HepG2 (cell line): ENCODE measurements around the gene NADK2. TPM values are rescaled to one million over a fixed set of nuclear protein-coding genes. Genes with fewer than 3 reads are reported as not detected.

Experiments
- ARHGAP35 ChIP-seq: sonication (generic); formaldehyde crosslinking; IDR thresholded peaks from 2 replicates; pipeline ENCODE4 v1.9.0; 2022; ENCODE audit warnings: mild to moderate bottlenecking, inconsistent platforms, moderate library complexity, missing genetic modification reagents, borderline replicate concordance
- CHD2 ChIP-seq: IDR thresholded peaks from 2 replicates; pipeline ENCODE4 v1.6.1; 2011; ENCODE audit warnings: low read depth, low read length, improper control_type of control experiment
- EED ChIP-seq: sonication (generic); formaldehyde crosslinking; IDR thresholded peaks from 2 replicates; pipeline ENCODE4 v1.5.0; 2020; ENCODE audit warnings: mild to moderate bottlenecking, missing genetic modification reagents
- GLI4 ChIP-seq: sonication (generic); formaldehyde crosslinking; IDR thresholded peaks from 2 replicates; pipeline ENCODE4 v1.5.1; 2020; ENCODE audit warnings: missing genetic modification reagents, mild to moderate bottlenecking, moderate library complexity, borderline replicate concordance
- GZF1 ChIP-seq: sonication (generic); formaldehyde crosslinking; IDR thresholded peaks from 2 replicates; pipeline ENCODE4 v1.5.1; 2020; ENCODE audit warnings: mild to moderate bottlenecking, missing genetic modification reagents
- HOXD1 ChIP-seq: sonication (generic); formaldehyde crosslinking; IDR thresholded peaks from 2 replicates; pipeline ENCODE4 v1.5.0; 2020; ENCODE audit warnings: missing genetic modification reagents
- JUNB ChIP-seq: sonication (generic); formaldehyde crosslinking; IDR thresholded peaks from 2 replicates; pipeline ENCODE4 v1.8.0; 2022; ENCODE audit warnings: missing genetic modification reagents, mild to moderate bottlenecking, borderline replicate concordance
- THYN1 ChIP-seq: sonication (generic); formaldehyde crosslinking; IDR thresholded peaks from 2 replicates; pipeline ENCODE4 v1.8.1; 2023; ENCODE audit warnings: low read depth, mild to moderate bottlenecking, moderate library complexity, missing genetic modification reagents, borderline replicate concordance
- ZMYM2 ChIP-seq: sonication (generic); formaldehyde crosslinking; IDR thresholded peaks from 2 replicates; pipeline ENCODE4 v1.8.0; 2022; ENCODE audit warnings: mild to moderate bottlenecking, missing genetic modification reagents
- ZNF205 ChIP-seq: IDR thresholded peaks from 2 replicates; pipeline ENCODE4 v1.6.1; 2018; ENCODE audit warnings: missing biosample characterization, missing genetic modification reagents
- ZNF263 ChIP-seq: sonication (generic); formaldehyde crosslinking; IDR thresholded peaks from 2 replicates; pipeline ENCODE4 v1.4.0; 2020; ENCODE audit warnings: missing genetic modification reagents
- ZNF703 ChIP-seq: sonication (generic); formaldehyde crosslinking; IDR thresholded peaks from 2 replicates; pipeline ENCODE4 v1.5.1; 2020; ENCODE audit warnings: missing genetic modification reagents, mild to moderate bottlenecking, moderate library complexity, borderline replicate concordance
- ZNF766 ChIP-seq: sonication (generic); formaldehyde crosslinking; IDR thresholded peaks from 2 replicates; pipeline ENCODE4 v1.5.0; 2020; ENCODE audit warnings: missing genetic modification reagents, borderline replicate concordance
- ZNF772 ChIP-seq: sonication (generic); formaldehyde crosslinking; IDR thresholded peaks from 2 replicates; pipeline ENCODE4 v1.5.0; 2020; ENCODE audit warnings: mild to moderate bottlenecking, missing genetic modification reagents
- polyA plus RNA-seq, 8 experiments: library from polyadenylated mRNA; depleted of rRNA in 3 of 8; stranded (reverse) in 7 of 8; unstranded in 1 of 8; fragments of >200 nt; fragmentation: Illumina TruSeq in 4 of 8; extraction: Trizol in 4 of 8; gene quantifications; 2 replicates each; pipeline versions ENCODE4 v1.2.1 to v1.2.3, GENCODE V29; 2011 to 2016; ENCODE audit warnings: low read depth in 4 of 8, missing spikeins in 1 of 8, mixed read lengths in 1 of 8; ENCODE audit not compliant: insufficient read depth in 1 of 8
- total RNA-seq, 5 experiments: library from RNA; depleted of rRNA; stranded (reverse); fragments of >200 nt; fragmentation: Illumina TruSeq; extraction: Trizol; gene quantifications; 2 replicates each; pipeline ENCODE4 v1.2.3, GENCODE V29; 2016; ENCODE audit warnings: low read depth in 1 of 5
- TF ChIP-seq, protein P1 (sequence below): IDR thresholded peaks from 2 replicates; pipeline ENCODE4 v1.6.1; 2016
- TF ChIP-seq, protein P2 (sequence below): sonication (generic); formaldehyde crosslinking; IDR thresholded peaks from 2 replicates; pipeline ENCODE4 v1.5.1; 2020; ENCODE audit warnings: missing genetic modification reagents, mild to moderate bottlenecking, borderline replicate concordance
- TF ChIP-seq, protein P3 (sequence below): sonication (generic); formaldehyde crosslinking; IDR thresholded peaks from 2 replicates; pipeline ENCODE4 v1.5.0; 2020; ENCODE audit warnings: mild to moderate bottlenecking, missing genetic modification reagents
- TF ChIP-seq, protein P4 (sequence below): sonication (generic); formaldehyde crosslinking; IDR thresholded peaks from 2 replicates; pipeline ENCODE4 v1.4.0; 2020; ENCODE audit warnings: missing genetic modification reagents; ENCODE audit errors: not compliant biosample characterization
- TF ChIP-seq, protein P5 (sequence below): sonication (generic); formaldehyde crosslinking; conservative IDR thresholded peaks from 2 replicates; pipeline ENCODE4 v1.4.0; 2020; ENCODE audit warnings: missing genetic modification reagents

The NADK2 gene
- total and polyA plus RNA-seq, 2 of the 13 experiments (the other 11 are each of a cell fraction or from before 2014, with no cell fraction given): 13.9 to 71.4 TPM

- TF ChIP-seq THYN1 (CRISPR knock-in tag): no peak
- TF ChIP-seq ZNF205 (CRISPR knock-in tag): peak; percentile 73; the same call in 1 of the 2 replicates
- peak; percentile 43; the same call in 1 of the 2 replicates for TF ChIP-seq ZNF766 (CRISPR knock-in tag)
- TF ChIP-seq, protein P1, sequence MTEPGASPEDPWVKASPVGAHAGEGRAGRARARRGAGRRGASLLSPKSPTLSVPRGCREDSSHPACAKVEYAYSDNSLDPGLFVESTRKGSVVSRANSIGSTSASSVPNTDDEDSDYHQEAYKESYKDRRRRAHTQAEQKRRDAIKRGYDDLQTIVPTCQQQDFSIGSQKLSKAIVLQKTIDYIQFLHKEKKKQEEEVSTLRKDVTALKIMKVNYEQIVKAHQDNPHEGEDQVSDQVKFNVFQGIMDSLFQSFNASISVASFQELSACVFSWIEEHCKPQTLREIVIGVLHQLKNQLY: no peak
- TF ChIP-seq GLI4 (CRISPR knock-in tag): peak; percentile 57; the same call in 1 of the 2 replicates
- TF ChIP-seq, protein P2, sequence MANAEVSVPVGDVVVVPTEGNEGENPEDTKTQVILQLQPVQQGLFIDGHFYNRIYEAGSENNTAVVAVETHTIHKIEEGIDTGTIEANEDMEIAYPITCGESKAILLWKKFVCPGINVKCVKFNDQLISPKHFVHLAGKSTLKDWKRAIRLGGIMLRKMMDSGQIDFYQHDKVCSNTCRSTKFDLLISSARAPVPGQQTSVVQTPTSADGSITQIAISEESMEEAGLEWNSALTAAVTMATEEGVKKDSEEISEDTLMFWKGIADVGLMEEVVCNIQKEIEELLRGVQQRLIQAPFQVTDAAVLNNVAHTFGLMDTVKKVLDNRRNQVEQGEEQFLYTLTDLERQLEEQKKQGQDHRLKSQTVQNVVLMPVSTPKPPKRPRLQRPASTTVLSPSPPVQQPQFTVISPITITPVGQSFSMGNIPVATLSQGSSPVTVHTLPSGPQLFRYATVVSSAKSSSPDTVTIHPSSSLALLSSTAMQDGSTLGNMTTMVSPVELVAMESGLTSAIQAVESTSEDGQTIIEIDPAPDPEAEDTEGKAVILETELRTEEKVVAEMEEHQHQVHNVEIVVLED (CRISPR knock-in tag): peak; percentile 88; the same call in 1 of the 2 replicates
- TF ChIP-seq, protein P3, sequence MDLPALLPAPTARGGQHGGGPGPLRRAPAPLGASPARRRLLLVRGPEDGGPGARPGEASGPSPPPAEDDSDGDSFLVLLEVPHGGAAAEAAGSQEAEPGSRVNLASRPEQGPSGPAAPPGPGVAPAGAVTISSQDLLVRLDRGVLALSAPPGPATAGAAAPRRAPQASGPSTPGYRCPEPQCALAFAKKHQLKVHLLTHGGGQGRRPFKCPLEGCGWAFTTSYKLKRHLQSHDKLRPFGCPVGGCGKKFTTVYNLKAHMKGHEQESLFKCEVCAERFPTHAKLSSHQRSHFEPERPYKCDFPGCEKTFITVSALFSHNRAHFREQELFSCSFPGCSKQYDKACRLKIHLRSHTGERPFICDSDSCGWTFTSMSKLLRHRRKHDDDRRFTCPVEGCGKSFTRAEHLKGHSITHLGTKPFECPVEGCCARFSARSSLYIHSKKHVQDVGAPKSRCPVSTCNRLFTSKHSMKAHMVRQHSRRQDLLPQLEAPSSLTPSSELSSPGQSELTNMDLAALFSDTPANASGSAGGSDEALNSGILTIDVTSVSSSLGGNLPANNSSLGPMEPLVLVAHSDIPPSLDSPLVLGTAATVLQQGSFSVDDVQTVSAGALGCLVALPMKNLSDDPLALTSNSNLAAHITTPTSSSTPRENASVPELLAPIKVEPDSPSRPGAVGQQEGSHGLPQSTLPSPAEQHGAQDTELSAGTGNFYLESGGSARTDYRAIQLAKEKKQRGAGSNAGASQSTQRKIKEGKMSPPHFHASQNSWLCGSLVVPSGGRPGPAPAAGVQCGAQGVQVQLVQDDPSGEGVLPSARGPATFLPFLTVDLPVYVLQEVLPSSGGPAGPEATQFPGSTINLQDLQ (CRISPR knock-in tag): 0 out of 2 replicates have a peak, but pooled peaks have one; percentile 46
- TF ChIP-seq GZF1 (CRISPR knock-in tag): peak; percentile 39; the same call in 1 of the 2 replicates
- TF ChIP-seq ARHGAP35: 0 out of 2 replicates have a peak, but pooled peaks have one; percentile 65
- 0 out of 2 replicates have a peak, but pooled peaks have one; percentile 21 for TF ChIP-seq EED (CRISPR knock-in tag)
- no peak; the same call in none of the 2 replicates for TF ChIP-seq ZNF772 (CRISPR knock-in tag)
- no peak for TF ChIP-seq CHD2
- no peak; the same call in 1 of the 2 replicates for TF ChIP-seq ZNF263
- 0 out of 2 replicates have a peak, but pooled peaks have one; percentile 38 for TF ChIP-seq JUNB (CRISPR knock-in tag)
- TF ChIP-seq, protein P4, sequence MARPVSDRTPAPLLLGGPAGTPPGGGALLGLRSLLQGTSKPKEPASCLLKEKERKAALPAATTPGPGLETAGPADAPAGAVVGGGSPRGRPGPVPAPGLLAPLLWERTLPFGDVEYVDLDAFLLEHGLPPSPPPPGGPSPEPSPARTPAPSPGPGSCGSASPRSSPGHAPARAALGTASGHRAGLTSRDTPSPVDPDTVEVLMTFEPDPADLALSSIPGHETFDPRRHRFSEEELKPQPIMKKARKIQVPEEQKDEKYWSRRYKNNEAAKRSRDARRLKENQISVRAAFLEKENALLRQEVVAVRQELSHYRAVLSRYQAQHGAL (CRISPR knock-in tag): no peak
- no peak for TF ChIP-seq ZNF703 (CRISPR knock-in tag)
- TF ChIP-seq, protein P5, sequence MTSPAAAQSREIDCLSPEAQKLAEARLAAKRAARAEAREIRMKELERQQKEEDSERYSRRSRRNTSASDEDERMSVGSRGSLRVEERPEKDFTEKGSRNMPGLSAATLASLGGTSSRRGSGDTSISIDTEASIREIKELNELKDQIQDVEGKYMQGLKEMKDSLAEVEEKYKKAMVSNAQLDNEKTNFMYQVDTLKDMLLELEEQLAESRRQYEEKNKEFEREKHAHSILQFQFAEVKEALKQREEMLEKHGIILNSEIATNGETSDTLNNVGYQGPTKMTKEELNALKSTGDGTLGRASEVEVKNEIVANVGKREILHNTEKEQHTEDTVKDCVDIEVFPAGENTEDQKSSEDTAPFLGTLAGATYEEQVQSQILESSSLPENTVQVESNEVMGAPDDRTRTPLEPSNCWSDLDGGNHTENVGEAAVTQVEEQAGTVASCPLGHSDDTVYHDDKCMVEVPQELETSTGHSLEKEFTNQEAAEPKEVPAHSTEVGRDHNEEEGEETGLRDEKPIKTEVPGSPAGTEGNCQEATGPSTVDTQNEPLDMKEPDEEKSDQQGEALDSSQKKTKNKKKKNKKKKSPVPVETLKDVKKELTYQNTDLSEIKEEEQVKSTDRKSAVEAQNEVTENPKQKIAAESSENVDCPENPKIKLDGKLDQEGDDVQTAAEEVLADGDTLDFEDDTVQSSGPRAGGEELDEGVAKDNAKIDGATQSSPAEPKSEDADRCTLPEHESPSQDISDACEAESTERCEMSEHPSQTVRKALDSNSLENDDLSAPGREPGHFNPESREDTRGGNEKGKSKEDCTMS: no peak
- peak; percentile 94 for TF ChIP-seq ZMYM2 (CRISPR knock-in tag)
- TF ChIP-seq HOXD1 (CRISPR knock-in tag): 0 out of 2 replicates have a peak, but pooled peaks have one; percentile 22
Measured at GRCh38 chr5:36241631-36242533, at the start of gene NADK2 (continued).
